A549 (cell line): ENCODE measurements around the gene MAPKAPK2. TPM values are rescaled to one million over a fixed set of nuclear protein-coding genes. Genes with fewer than 3 reads are reported as not detected.

ENCODE experiments used
- BHLHE40 ChIP-seq: IDR thresholded peaks from 2 replicates; pipeline ENCODE4 v1.6.1; 2012; ENCODE audit warnings: low read depth, low read length, inconsistent platforms
- CBX2 ChIP-seq: fragments of 200-600 bp; sonication (generic); IDR thresholded peaks from 2 replicates; pipeline ENCODE4 v1.6.1; 2016; ENCODE audit warnings: low read depth, mild to moderate bottlenecking, borderline replicate concordance
- EHF ChIP-seq: fragments of 250-450 bp; sonication (Bioruptor Pico); IDR thresholded peaks from 2 replicates; pipeline ENCODE4 v1.5.0; 2020; ENCODE audit warnings: mild to moderate bottlenecking
- EP300 ChIP-seq, 2 experiments: fragments of >200 bp; sonication (Bioruptor Twin); formaldehyde crosslinking; IDR thresholded peaks; 2 replicates in 1 of 2; 3 replicates in 1 of 2; pipeline ENCODE4 v1.6.1; 2016 to 2017
- GATA3 ChIP-seq: IDR thresholded peaks from 2 replicates; pipeline ENCODE4 v1.6.1; 2012; ENCODE audit warnings: borderline replicate concordance
- HEYL ChIP-seq: fragments of 250-450 bp; sonication (Bioruptor Pico); IDR thresholded peaks from 2 replicates; pipeline ENCODE4 v1.8.0; 2021; ENCODE audit warnings: mild to moderate bottlenecking, moderate library complexity
- JUN ChIP-seq, 2 experiments: fragments of >200 bp; sonication (Bioruptor Twin); formaldehyde crosslinking; IDR thresholded peaks; 2 replicates in 1 of 2; 3 replicates in 1 of 2; pipeline ENCODE4 v1.6.1; 2016 to 2017
- JUNB ChIP-seq: fragments of >200 bp; sonication (Bioruptor Twin); formaldehyde crosslinking; IDR thresholded peaks from 2 replicates; pipeline ENCODE4 v1.6.1; 2016
- KDM5A ChIP-seq: fragments of 200-600 bp; sonication (generic); IDR thresholded peaks from 2 replicates; pipeline ENCODE4 v1.6.1; 2016; ENCODE audit warnings: antibody characterized with exemption, mild to moderate bottlenecking
- MAZ ChIP-seq: fragments of 150-350 bp; IDR thresholded peaks from 2 replicates; pipeline ENCODE4 v1.6.1; 2014; ENCODE audit warnings: antibody characterized with exemption, low read depth, low read length, borderline replicate concordance
- MYC ChIP-seq: IDR thresholded peaks from 2 replicates; pipeline ENCODE4 v1.6.1; 2012; ENCODE audit warnings: mild to moderate bottlenecking, inconsistent platforms, low read length, improper control_type of control experiment, borderline replicate concordance
- POLR2AphosphoS2 ChIP-seq: conservative IDR thresholded peaks from 2 replicates; pipeline ENCODE4 v1.6.1; 2012; ENCODE audit warnings: low read length, improper control_type of control experiment, inconsistent platforms
- RARB ChIP-seq: fragments of 250-450 bp; sonication (Bioruptor Pico); IDR thresholded peaks from 2 replicates; pipeline ENCODE4 v1.8.0; 2021; ENCODE audit warnings: mild to moderate bottlenecking, moderate library complexity
- RCOR1 ChIP-seq: fragments of 150-350 bp; IDR thresholded peaks from 2 replicates; pipeline ENCODE4 v1.6.1; 2014; ENCODE audit warnings: antibody characterized with exemption, low read length, low read depth
- TP53 ChIP-seq: fragments of 250-450 bp; sonication (Bioruptor Pico); IDR thresholded peaks from 2 replicates; pipeline ENCODE4 v1.5.0; 2021; ENCODE audit warnings: mild to moderate bottlenecking, moderate library complexity
- polyA plus RNA-seq, 4 experiments: library from polyadenylated mRNA; depleted of rRNA in 3 of 4; stranded (reverse); fragments of >200 nt; fragmentation: RNase III in 1 of 4; extraction: RNeasy Plus Mini Kit Qiagen cat#74134 plus additional on column Dnase treatment in 1 of 4; gene quantifications; 2 replicates in 3 of 4; 3 replicates in 1 of 4; pipeline ENCODE4 v1.2.3, GENCODE V29; 2011 to 2017
- TF ChIP-seq, protein P1 (sequence below): fragments of 450-650 bp; IDR thresholded peaks from 2 replicates; pipeline ENCODE4 v1.6.1; 2014; ENCODE audit warnings: antibody characterized with exemption
- TF ChIP-seq, protein P2 (sequence below): fragments of 200-600 bp; sonication (generic); IDR thresholded peaks from 2 replicates; pipeline ENCODE4 v1.6.1; 2016; ENCODE audit warnings: antibody characterized with exemption, mild to moderate bottlenecking, moderate library complexity
- TF ChIP-seq, protein P3 (sequence below): fragments of 250-450 bp; sonication (Bioruptor Pico); IDR thresholded peaks from 2 replicates; pipeline ENCODE4 v1.5.0; 2021; ENCODE audit warnings: mild to moderate bottlenecking, moderate library complexity, borderline replicate concordance
- TF ChIP-seq, protein P4 (sequence below): fragments of >200 bp; sonication (Bioruptor Twin); formaldehyde crosslinking; IDR thresholded peaks from 3 replicates; pipeline ENCODE4 v1.6.1; 2016
- TF ChIP-seq, protein P5 (sequence below): fragments of 150-350 bp; IDR thresholded peaks from 2 replicates; pipeline ENCODE4 v1.6.1; 2014; ENCODE audit warnings: low read depth, mild to moderate bottlenecking, low read length
- TF ChIP-seq, protein P6 (sequence below): IDR thresholded peaks from 2 replicates; pipeline ENCODE4 v1.6.1; 2012

MAPKAPK2 gene
- polyA plus RNA-seq, 2 of the 4 experiments (the other 2 are of a cell fraction) = 37.2 to 43.0 TPM

DNA sequence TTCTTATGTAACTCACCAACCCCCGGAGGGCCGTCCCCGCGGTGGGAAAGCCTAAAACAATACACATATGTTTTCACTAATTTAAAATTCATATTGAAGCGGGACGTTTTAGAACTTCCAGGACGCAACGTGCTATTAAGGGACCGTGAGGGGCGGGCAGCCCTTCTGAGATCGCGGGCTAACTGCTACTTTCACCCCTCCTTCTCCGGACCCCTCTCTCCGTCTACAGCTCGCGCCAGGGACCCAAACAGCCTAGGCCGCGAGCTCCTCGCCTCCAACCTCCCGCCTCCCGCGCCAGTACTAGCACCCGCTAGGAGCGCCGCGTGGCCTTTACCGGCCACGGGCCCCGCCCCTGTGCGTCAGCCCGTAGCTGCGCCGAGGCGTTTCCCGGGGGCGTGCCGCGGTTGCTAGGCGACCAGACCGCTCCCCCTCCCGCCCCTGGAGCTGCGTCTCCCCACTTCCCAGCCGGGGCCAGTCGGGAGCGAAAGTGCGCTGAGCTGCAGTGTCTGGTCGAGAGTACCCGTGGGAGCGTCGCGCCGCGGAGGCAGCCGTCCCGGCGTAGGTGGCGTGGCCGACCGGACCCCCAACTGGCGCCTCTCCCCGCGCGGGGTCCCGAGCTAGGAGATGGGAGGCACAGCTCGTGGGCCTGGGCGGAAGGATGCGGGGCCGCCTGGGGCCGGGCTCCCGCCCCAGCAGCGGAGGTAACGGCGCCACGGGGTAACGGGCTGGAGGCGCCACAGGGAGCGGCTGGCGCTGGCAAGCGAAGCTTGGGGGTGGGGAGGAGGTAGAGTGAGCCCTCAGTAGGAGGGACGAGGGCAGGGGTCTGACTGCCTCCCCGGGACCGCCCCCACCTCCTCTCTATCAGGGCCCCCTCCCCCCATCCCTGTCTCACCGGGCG lies 49.4 kb upstream of the MAPKAPK2 start, which contains the start of gene DYRK3 (continued):
- TF ChIP-seq HEYL (CRISPR knock-in tag) (no peak), RARB (CRISPR knock-in tag) (no peak), CBX2 (no peak), BHLHE40 (no peak), MAZ (0 out of 2 replicates have a peak, but pooled peaks have one; percentile 51), RCOR1 (no peak), EP300 (IDR thresholded peaks at IDR 0.05) (no peak), TP53 (CRISPR knock-in tag) (0 out of 2 replicates have a peak, but pooled peaks have one; percentile 10), EHF (no peak), KDM5A (no peak), GATA3 (0 out of 2 replicates have a peak, but pooled peaks have one; percentile 14), JUNB (no peak), JUN (IDR thresholded peaks at IDR 0.05) (peak; percentile 40 to 85; a peak in 3 of 5 replicates), MYC (peak; percentile 88), POLR2AphosphoS2 (no peak)
- TF ChIP-seq, protein P1, sequence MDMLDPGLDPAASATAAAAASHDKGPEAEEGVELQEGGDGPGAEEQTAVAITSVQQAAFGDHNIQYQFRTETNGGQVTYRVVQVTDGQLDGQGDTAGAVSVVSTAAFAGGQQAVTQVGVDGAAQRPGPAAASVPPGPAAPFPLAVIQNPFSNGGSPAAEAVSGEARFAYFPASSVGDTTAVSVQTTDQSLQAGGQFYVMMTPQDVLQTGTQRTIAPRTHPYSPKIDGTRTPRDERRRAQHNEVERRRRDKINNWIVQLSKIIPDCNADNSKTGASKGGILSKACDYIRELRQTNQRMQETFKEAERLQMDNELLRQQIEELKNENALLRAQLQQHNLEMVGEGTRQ = peak; percentile 1; the same call in 1 of the 2 replicates
- TF ChIP-seq, protein P2, sequence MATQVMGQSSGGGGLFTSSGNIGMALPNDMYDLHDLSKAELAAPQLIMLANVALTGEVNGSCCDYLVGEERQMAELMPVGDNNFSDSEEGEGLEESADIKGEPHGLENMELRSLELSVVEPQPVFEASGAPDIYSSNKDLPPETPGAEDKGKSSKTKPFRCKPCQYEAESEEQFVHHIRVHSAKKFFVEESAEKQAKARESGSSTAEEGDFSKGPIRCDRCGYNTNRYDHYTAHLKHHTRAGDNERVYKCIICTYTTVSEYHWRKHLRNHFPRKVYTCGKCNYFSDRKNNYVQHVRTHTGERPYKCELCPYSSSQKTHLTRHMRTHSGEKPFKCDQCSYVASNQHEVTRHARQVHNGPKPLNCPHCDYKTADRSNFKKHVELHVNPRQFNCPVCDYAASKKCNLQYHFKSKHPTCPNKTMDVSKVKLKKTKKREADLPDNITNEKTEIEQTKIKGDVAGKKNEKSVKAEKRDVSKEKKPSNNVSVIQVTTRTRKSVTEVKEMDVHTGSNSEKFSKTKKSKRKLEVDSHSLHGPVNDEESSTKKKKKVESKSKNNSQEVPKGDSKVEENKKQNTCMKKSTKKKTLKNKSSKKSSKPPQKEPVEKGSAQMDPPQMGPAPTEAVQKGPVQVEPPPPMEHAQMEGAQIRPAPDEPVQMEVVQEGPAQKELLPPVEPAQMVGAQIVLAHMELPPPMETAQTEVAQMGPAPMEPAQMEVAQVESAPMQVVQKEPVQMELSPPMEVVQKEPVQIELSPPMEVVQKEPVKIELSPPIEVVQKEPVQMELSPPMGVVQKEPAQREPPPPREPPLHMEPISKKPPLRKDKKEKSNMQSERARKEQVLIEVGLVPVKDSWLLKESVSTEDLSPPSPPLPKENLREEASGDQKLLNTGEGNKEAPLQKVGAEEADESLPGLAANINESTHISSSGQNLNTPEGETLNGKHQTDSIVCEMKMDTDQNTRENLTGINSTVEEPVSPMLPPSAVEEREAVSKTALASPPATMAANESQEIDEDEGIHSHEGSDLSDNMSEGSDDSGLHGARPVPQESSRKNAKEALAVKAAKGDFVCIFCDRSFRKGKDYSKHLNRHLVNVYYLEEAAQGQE = 0 out of 2 replicates have a peak, but pooled peaks have one; percentile 16
- TF ChIP-seq, protein P3, sequence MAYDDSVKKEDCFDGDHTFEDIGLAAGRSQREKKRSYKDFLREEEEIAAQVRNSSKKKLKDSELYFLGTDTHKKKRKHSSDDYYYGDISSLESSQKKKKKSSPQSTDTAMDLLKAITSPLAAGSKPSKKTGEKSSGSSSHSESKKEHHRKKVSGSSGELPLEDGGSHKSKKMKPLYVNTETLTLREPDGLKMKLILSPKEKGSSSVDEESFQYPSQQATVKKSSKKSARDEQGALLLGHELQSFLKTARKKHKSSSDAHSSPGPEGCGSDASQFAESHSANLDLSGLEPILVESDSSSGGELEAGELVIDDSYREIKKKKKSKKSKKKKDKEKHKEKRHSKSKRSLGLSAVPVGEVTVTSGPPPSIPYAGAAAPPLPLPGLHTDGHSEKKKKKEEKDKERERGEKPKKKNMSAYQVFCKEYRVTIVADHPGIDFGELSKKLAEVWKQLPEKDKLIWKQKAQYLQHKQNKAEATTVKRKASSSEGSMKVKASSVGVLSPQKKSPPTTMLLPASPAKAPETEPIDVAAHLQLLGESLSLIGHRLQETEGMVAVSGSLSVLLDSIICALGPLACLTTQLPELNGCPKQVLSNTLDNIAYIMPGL = no peak
- TF ChIP-seq, protein P4, sequence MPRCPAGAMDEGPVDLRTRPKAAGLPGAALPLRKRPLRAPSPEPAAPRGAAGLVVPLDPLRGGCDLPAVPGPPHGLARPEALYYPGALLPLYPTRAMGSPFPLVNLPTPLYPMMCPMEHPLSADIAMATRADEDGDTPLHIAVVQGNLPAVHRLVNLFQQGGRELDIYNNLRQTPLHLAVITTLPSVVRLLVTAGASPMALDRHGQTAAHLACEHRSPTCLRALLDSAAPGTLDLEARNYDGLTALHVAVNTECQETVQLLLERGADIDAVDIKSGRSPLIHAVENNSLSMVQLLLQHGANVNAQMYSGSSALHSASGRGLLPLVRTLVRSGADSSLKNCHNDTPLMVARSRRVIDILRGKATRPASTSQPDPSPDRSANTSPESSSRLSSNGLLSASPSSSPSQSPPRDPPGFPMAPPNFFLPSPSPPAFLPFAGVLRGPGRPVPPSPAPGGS = peak; percentile 66
- TF ChIP-seq, protein P5, sequence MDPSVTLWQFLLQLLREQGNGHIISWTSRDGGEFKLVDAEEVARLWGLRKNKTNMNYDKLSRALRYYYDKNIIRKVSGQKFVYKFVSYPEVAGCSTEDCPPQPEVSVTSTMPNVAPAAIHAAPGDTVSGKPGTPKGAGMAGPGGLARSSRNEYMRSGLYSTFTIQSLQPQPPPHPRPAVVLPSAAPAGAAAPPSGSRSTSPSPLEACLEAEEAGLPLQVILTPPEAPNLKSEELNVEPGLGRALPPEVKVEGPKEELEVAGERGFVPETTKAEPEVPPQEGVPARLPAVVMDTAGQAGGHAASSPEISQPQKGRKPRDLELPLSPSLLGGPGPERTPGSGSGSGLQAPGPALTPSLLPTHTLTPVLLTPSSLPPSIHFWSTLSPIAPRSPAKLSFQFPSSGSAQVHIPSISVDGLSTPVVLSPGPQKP = no peak
- TF ChIP-seq, protein P6, sequence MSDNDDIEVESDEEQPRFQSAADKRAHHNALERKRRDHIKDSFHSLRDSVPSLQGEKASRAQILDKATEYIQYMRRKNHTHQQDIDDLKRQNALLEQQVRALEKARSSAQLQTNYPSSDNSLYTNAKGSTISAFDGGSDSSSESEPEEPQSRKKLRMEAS = peak; percentile 98
